Activated CD4-positive, alpha-beta T cell treated with anti-CD3 and anti-CD28 coated beads, Interleukin-2, amount 50 U/mL, for 24 hours (primary cell): ENCODE results near the gene ABO.
"Not testable (repeated sequence)": the region's sequence is repeated elsewhere in the genome, so short reads cannot be mapped to it uniquely, and the experiment has no call there.

ENCODE experiments used
- DNase-seq, 2 donors: peaks; one replicate each; pipeline ENCODE4 v3.0.0-alpha.2; 2020; ENCODE audit warnings: low read depth in 1 of 2, low spot score in 1 of 2

ABO gene

GRCh38 chr9:133246991-133247390 lies 28.0 kb downstream of the ABO start:
- no peak for DNase-seq

DNA sequence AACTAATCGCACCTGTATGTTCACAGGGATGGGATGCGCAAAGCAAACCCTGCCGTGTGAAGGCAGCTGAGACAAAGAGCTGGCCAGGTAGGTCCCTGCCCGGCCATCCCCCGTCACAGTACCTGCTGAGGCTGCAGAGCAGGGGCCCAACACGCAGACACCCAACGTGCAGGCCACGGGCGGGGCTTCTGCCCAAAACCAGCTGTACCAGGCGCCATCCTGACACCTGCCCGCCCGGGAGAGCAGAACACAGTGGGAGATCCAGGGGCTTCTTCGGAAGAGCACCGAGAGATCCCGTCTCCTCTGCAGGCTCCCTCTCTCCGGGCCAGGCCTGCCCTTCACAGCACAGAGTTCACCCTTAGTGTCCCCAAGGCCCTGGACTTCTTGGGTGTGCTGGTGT lies 28.4 kb downstream of the ABO start:
- no peak for DNase-seq

DNA sequence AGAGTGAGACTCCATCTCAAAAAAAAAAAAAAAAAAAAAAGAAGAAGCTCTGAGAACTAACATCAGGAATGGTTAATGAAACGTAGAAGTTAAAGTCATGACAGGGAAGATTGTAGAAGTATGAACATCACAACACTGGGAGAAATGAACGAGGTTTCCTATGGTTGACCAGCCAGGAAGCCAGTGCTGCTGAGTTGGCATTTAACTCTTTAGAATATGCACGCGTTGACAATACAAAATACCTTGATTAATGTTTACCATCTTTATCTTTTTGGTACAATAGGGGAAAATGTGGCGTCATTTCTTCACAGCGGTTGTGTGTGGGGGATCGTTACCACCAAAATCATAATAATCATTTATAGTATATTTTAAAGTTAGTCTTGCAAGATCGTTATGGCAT lies 32.0 kb downstream of the ABO start:
- no peak for DNase-seq

DNA sequence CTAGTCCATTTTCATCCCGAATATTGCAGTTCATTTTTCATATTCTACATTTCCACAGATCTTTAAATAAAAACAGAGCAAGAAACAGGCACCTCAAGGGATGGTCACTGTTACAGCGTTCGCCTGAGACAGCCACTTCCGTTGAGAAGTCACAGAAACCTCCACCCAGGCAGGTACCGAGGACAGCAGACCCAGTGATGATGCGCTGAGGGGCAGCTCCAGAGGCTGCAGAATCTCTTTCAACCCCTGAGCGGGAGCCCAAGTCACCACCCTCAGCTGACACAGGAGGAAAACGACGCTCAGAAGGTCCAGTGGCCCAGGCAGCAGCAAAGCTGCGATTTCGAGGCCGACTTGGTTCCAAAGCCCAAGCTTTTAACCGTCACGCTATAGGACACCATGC lies 32.8 kb downstream of the ABO start:
- DNase-seq, result no peak

DNA sequence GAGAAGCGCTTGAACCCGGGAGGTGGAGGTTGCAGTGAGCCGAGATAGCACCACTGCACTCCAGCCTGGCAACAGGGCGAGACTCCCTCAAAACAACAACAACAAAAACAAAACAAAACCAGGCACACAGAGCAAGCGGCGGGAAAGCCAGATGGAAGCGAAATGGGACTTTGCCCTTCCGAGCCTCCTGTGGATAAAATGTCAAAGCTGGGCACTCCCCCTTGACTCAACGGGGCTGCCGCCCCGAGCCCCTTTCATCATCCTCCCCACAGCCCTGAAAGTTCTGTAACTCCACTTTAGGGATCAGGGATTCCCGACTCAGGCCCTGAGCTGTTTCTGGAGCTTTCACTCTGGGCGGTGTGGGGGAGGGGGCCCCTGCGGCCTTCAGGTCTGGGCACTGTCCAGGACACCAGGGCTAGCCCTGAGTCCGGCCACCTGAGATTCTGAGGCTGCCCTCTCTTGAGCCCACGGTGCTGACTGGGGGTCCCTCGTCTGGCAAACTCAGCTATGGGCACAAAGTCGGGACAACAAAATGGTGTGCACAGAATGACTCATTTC lies 35.4 kb downstream of the ABO start:
- DNase-seq, result no peak

DNA sequence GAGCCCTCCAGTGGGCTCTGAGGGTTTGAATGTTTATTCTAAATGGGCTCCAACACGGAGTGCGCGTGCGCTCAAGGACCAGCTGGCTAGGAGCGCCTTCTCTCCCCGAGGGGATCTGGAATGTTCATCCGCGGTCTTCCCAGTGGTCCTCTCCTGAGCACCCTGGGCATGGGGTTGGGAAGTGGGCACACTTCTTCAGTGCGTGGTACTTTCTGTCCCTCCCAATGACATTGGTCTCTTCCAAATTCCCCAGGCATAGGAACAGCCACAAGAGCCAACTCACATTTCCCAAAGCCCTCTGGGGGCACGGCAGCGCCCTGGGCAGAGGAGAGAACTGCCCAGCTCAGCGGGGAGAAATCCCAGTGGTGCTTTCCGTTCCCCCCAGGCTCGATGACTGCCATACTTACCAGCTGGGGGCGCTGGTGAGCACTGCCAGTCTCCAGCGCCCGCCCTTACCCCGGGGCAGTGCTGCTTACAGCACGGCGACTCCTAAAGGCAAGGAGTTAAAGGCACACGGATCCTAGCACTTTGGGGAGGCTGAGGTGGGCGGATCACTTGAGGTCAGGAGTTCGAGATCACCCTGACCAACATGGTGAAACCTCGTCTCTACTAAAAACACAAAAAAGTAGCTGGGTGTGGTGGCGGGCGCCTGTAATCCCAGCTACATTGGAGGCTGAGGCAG lies 36.0 kb downstream of the ABO start:
- DNase-seq, result peak; percentile 39 to 50

DNA sequence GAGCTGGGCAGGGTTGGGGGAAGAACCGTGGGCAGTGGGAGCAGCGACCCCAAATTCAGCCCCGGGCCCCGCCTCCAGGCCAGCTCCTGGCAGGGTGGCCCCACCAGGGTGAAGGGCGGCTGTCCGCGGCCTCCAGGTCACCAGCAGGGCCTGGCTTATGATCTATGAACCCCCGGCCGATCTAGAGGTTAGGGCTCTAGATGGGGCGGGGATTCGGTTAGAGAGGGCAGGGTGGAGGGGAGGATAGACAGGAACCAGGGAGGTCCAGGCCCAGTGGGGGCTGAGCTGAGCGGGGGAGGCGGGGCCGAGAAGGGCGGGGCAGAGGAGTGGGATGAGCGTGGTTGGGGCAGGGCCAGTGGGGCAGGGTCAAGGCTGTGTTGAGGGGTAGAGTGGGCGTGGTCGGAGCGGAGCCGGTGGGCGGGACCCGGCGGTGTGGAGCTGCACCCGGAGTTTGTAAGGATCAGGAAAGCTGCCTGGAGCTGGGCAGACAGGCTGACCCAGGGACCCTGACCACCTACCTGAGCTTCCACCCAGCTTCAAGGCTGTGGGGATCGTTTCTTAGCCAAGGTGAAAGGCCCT lies 36.6 kb downstream of the ABO start:
- peak in 1 of 2 donors; percentile 19 for DNase-seq

GRCh38 chr9:133237035-133237731 lies 37.8 kb downstream of the ABO start:
- DNase-seq, result no peak

- DNase-seq, result not testable (repeated sequence)
Measured at GRCh38 chr9:133236291-133237034, 38.5 kb downstream of the ABO start.

GRCh38 chr9:133235549-133236222 lies 39.3 kb downstream of the ABO start:
- no peak for DNase-seq

DNA sequence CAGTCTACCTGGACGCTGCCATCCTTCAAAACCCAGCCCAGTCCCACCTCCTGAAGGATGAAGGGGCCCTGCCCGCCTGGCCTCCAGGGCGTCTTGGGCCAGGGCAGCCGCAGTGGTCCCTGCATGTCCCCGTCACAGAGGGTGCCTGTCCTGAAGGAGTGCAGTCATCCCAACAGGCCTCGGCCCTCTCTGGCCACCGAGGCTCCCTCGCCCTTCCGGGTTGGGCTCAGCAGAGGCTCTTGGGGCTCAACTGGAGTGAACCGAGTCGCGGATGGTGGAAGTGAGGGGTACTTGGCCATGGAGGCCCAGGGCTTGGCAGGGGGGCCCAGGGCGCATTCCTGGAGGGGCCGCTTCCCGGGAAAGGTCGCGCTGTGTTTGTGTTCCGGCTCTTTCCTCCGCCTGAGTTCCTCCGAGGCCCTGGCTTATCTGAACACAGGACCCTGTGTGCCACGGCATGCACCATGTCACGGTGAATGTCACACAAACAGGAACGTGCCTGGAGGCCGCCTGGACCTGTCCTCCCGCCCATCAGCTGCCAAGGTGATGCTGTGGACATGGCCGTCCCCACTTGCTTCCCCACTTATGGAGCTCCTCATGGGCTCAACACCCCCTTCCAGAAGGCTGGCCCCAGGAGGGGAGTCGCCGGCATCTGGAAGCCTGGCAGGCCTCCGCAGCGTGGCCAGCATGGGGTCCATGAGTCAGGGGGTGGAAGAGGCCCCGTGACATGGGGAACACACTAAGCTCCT lies 40.3 kb downstream of the ABO start:
- no peak for DNase-seq

GRCh38 chr9:133233681-133234432 lies 41.1 kb downstream of the ABO start:
- no peak for DNase-seq

DNA sequence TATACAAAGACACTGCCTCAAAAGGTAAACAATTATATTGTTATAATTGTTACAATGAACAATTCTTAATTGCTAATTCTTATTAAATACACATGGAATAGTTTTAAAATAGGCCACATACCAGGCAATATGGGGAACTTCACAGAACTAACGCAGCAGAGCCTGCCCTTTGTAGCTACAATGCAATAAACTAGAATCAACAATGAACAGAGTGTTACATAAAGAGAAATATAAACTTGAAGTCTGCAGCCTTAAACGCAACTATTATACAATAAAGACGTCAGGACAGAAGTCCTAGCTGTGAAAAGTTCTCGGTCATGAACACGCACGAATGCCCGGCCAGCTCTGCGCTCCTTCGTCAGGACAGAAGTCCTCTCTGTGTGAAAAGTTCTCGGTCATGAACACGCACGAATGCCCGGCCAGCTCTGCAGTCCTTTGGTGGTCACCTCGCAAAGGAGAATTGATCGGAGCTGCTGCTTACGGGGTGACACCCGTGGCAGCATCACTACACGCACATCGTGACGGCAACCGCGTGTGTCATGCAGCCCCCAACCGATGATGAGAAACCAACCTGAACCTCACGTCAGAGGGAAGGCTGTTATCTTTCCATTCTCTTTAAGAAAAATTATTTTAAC lies 43.0 kb downstream of the ABO start:
- not testable (repeated sequence) for DNase-seq

DNA sequence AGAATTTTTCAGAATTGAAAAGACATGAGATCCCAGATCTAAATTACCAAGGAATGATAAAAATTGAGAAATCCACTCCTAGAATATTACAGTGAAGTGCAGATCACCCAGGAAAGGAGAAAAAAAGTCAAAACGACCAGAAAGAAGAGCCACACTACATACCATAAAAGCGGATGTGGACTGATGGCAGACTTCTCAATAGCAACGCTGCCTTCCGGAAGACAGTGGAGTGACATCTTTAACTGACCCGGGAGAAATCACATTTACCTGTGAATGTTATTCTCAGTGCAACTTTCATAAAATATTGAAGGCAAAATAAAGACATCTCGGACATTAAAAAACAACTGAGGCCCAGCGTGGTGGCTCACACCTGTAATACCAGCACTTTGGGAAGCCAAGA lies 44.5 kb downstream of the ABO start:
- not testable (repeated sequence) for DNase-seq

DNA sequence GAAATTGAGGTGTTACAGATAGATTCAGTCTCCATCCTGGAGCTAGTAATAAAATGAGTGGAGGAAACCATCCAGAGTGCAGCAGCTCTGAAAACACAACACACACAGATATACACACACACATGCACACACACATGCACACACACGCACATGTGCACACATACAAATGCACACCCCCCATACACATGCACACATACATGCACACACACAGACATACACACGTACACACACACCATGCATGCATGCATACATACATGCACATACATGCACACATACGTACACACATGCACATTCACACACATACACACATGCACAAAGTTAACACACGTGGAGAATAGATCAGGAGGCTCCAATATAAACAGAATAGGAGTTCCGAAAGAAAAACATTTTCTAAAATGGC lies 44.9 kb downstream of the ABO start:
- DNase-seq, result no peak

GRCh38 chr9:133228474-133229193 lies 46.4 kb downstream of the ABO start:
- DNase-seq, result not testable (repeated sequence)

DNA sequence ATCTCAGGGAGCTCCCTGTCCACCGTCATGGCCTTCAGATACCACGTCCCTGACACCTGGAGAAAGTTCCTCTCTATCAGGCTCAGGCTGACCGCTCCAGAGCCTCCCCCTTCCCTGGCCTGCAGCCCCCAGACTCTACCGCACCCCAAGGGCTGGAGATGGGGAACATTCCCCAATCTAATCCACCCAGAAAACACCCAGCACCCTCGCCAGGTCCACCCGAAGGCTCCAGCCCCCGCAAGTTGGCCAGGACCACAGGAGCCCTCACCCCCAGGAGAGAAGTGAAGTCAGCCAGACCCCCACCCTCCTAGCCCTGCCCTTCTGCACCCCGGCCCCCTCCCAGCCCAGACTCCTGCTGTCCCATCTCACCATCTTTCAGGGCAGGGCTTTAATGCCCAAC lies 47.0 kb downstream of the ABO start:
- DNase-seq, result not testable (repeated sequence)

DNA sequence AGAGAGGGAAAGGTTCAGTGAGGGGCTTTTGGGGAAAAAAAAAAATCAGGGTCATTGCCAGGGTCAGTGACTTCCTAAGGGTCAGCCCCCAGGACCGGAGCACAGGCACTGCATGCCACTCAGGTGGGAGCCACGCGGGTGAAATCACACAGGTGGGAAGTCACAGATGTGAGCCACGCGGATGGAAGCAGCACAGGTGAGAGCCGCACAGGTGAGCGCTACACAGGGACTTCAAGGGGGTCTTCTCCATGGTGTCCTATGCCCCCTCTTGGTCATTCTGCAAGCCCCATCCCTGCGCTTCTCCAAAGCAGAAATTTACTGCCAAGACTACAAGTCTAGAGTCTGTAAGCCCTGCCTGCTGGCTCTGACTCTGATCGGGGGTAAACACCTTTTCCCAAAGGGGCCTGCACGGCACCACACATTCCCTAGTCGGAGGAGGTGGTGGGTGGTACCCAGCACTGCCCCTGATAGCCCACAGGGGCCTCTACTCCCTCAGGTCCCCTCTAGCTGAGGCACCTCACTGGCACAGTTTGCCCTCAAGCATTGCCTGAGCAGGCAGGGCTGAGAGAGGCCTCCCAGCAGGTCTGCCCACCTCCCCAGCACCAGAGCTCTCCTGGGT lies 47.6 kb downstream of the ABO start:
- no peak for DNase-seq
